Muscle of leg (tissue), 11 donors: ENCODE results near the gene DYRK1A. TPM values are rescaled to one million over a fixed set of nuclear protein-coding genes. Genes with fewer than 3 reads are reported as not detected.
A peak's percentile ranks its signal among the peaks of the same experiment; 100 is the strongest.

Experiments used
- DNase-seq: peaks from one replicate; pipeline ENCODE4 v3.0.0; 2013
- H3K27ac ChIP-seq: one replicate; pipeline ENCODE4 v1.5.1; 2013; ENCODE audit warnings: mild to moderate bottlenecking, low read length, control low read depth
- H3K27me3 ChIP-seq: one replicate; pipeline ENCODE4 v1.6.1; 2013; ENCODE audit warnings: low read length; ENCODE audit not compliant: control insufficient read depth, insufficient read depth
- H3K36me3 ChIP-seq: one replicate; pipeline ENCODE4 v1.6.1; 2013; ENCODE audit warnings: low read length; ENCODE audit not compliant: control insufficient read depth, insufficient read depth
- H3K4me1 ChIP-seq: one replicate; pipeline ENCODE4 v1.6.1; 2013; ENCODE audit warnings: low read length; ENCODE audit not compliant: control insufficient read depth, insufficient read depth
- H3K4me3 ChIP-seq: one replicate; pipeline ENCODE4 v1.5.1; 2013; ENCODE audit warnings: low read length, control low read depth
- H3K9me3 ChIP-seq: replicated peaks from 2 replicates; pipeline ENCODE4 v1.6.1; 2013; ENCODE audit warnings: low read depth, low read length; ENCODE audit not compliant: control insufficient read depth
- WGBS: methylation state at CpG from one replicate; pipeline ENCODE4 v1.1.5; 2013; ENCODE audit warnings: missing lambda C conversion rate; ENCODE audit not compliant: insufficient coverage; 5-methylcytosine and 5-hydroxymethylcytosine counted together
- polyA plus RNA-seq, 8 donors: library from polyadenylated mRNA; unstranded; fragments of 120-200 nt; gene quantifications; one replicate each; pipeline versions ENCODE4 v1.2.1 to v1.2.3, GENCODE V29; 2013; ENCODE audit warnings: inconsistent platforms in 1 of 8, low replicate concordance in 1 of 8; ENCODE audit not compliant: insufficient read length in 8 of 8, insufficient read depth in 1 of 8
- total RNA-seq: library from RNA; stranded (reverse); fragments of 120-200 nt; gene quantifications from one replicate; pipeline ENCODE4 v1.2.4, GENCODE V29; 2013

The DYRK1A gene
- total and polyA plus RNA-seq, 9 donors, result 40.5 to 64.7 (median 51.2) TPM

GRCh38 chr21:37455504-37455911 is 88.9 kb downstream of the DYRK1A start:
- H3K4me1 ChIP-seq, result peaks cover 52% of the 10 kb centered on the region
- peak; percentile 33 for DNase-seq
- peaks cover 4% of the 10 kb centered on the region for H3K36me3 ChIP-seq
- WGBS, result 73% methylated on average over 5 of the region's 7 CpGs
- H3K27ac ChIP-seq, result peak overlapping the region; percentile 58
- H3K9me3 ChIP-seq, result no peaks in the 10 kb centered on the region
- H3K4me3 ChIP-seq, result no peak overlapping the region
- H3K27me3 ChIP-seq, result no peaks in the 10 kb centered on the region

- Histone ChIP-seq H3K27me3 (no peaks in the 10 kb centered on the region), H3K4me1 (peaks cover 45% of the 10 kb centered on the region), H3K9me3 (no peaks in the 10 kb centered on the region), H3K4me3 (no peak overlapping the region), H3K27ac (peak overlapping the region; percentile 45), H3K36me3 (peaks cover 2% of the 10 kb centered on the region)
- DNase-seq, result no peak
- WGBS, result 82% methylated on average over 3 of the region's 7 CpGs
These were observed 92.2 kb downstream of the DYRK1A start for GRCh38 chr21:37458669-37459276.

GRCh38 chr21:37459575-37459974 is 93.0 kb downstream of the DYRK1A start:
- DNase-seq, result no peak
- H3K27ac ChIP-seq, result peak overlapping the region; percentile 45
- WGBS, result 75% methylated on average over 2 of the region's 4 CpGs
- H3K36me3 ChIP-seq, result peaks cover 2% of the 10 kb centered on the region
- H3K4me1 ChIP-seq, result peaks cover 42% of the 10 kb centered on the region
- H3K27me3 ChIP-seq, result no peaks in the 10 kb centered on the region
- no peak overlapping the region for H3K4me3 ChIP-seq
- no peaks in the 10 kb centered on the region for H3K9me3 ChIP-seq

- Histone ChIP-seq H3K4me3 (no peak overlapping the region), H3K27ac (peak overlapping the region; percentile 6), H3K36me3 (peaks cover 2% of the 10 kb centered on the region), H3K9me3 (no peaks in the 10 kb centered on the region), H3K4me1 (peaks cover 42% of the 10 kb centered on the region), H3K27me3 (no peaks in the 10 kb centered on the region)
- DNase-seq, result no peak
- no CpG with 5 or more reads among the region's 7 CpGs for WGBS
These were observed 93.6 kb downstream of the DYRK1A start for GRCh38 chr21:37460196-37460595.

- Histone ChIP-seq H3K4me1 (peaks cover 32% of the 10 kb centered on the region), H3K36me3 (no peaks in the 10 kb centered on the region)
- WGBS, result no CpG with 5 or more reads among the region's 4 CpGs
These were observed 94.9 kb downstream of the DYRK1A start for GRCh38 chr21:37461479-37461878.

GRCh38 chr21:37462087-37462861 is 95.7 kb downstream of the DYRK1A start:
- Histone ChIP-seq H3K4me1 (peaks cover 29% of the 10 kb centered on the region), H3K27me3 (no peaks in the 10 kb centered on the region), H3K36me3 (peaks cover 3% of the 10 kb centered on the region), H3K9me3 (no peaks in the 10 kb centered on the region), H3K4me3 (no peak overlapping the region), H3K27ac (peak overlapping the region; percentile 57)
- DNase-seq, result no peak
- 57% methylated on average over 3 of the region's 5 CpGs for WGBS

More at GRCh38 chr21:37461479-37461878, 94.9 kb downstream of the DYRK1A start:
- no peak overlapping the region for H3K27ac ChIP-seq
- H3K4me3 ChIP-seq, result no peak overlapping the region
- no peaks in the 10 kb centered on the region for H3K9me3 ChIP-seq
- DNase-seq, result no peak
- no peaks in the 10 kb centered on the region for H3K27me3 ChIP-seq

GRCh38 chr21:37463083-37463801 is 96.7 kb downstream of the DYRK1A start:
- Histone ChIP-seq H3K4me3 (no peak overlapping the region), H3K27me3 (no peaks in the 10 kb centered on the region), H3K36me3 (peaks cover 6% of the 10 kb centered on the region), H3K4me1 (peaks cover 23% of the 10 kb centered on the region), H3K27ac (no peak overlapping the region), H3K9me3 (no peaks in the 10 kb centered on the region)
- DNase-seq, result peak; percentile 43
- no CpG with 5 or more reads among the region's 6 CpGs for WGBS

GRCh38 chr21:37467082-37467481 is 100.5 kb downstream of the DYRK1A start:
- Histone ChIP-seq H3K27ac (no peak overlapping the region), H3K4me1 (peaks cover 13% of the 10 kb centered on the region)

GRCh38 chr21:37468909-37469308 is 102.3 kb downstream of the DYRK1A start:
- Histone ChIP-seq H3K4me3 (no peak overlapping the region), H3K4me1 (peaks cover 2% of the 10 kb centered on the region), H3K36me3 (peaks cover 6% of the 10 kb centered on the region), H3K27ac (no peak overlapping the region), H3K9me3 (no peaks in the 10 kb centered on the region), H3K27me3 (no peaks in the 10 kb centered on the region)
- no peak for DNase-seq
- no CpG with 5 or more reads among the region's 4 CpGs for WGBS

More at GRCh38 chr21:37467082-37467481, 100.5 kb downstream of the DYRK1A start:
- Histone ChIP-seq H3K36me3 (peaks cover 6% of the 10 kb centered on the region), H3K9me3 (no peaks in the 10 kb centered on the region), H3K27me3 (no peaks in the 10 kb centered on the region), H3K4me3 (no peak overlapping the region)
- no CpG with 5 or more reads among the region's 3 CpGs for WGBS
- DNase-seq, result no peak

- 90% methylated on average over 2 of the region's 5 CpGs for WGBS
- Histone ChIP-seq H3K27me3 (no peaks in the 10 kb centered on the region), H3K36me3 (peaks cover 6% of the 10 kb centered on the region), H3K27ac (no peak overlapping the region), H3K4me1 (peaks cover 2% of the 10 kb centered on the region), H3K9me3 (no peaks in the 10 kb centered on the region), H3K4me3 (no peak overlapping the region)
- no peak for DNase-seq
These were observed 102.9 kb downstream of the DYRK1A start for GRCh38 chr21:37469441-37469840.
